GM18498 (cell line): ENCODE data around the gene CELA3B.
"Not testable (repeated sequence)": the region's sequence is repeated elsewhere in the genome, so short reads cannot be mapped to it uniquely, and the experiment has no call there.

ENCODE experiments used
- ATAC-seq: cut with Tn5 transposase; IDR thresholded peaks from one replicate; pipeline ENCODE4 v1.9.1; 2021; ENCODE audit warnings: mild to moderate bottlenecking, moderate library complexity; ENCODE audit not compliant: unreplicated experiment

The CELA3B gene

GRCh38 chr1:21942959-21943640 lies 33.7 kb upstream of the CELA3B start:
- ATAC-seq: not testable (repeated sequence)

GRCh38 chr1:21944733-21945073 lies 32.1 kb upstream of the CELA3B start:
- ATAC-seq: no peak

GRCh38 chr1:21946836-21947587 lies 29.8 kb upstream of the CELA3B start:
- no peak for ATAC-seq

- ATAC-seq: no peak
Measured at GRCh38 chr1:21950734-21951133, 26.1 kb upstream of the CELA3B start.

- ATAC-seq: no peak
Measured at GRCh38 chr1:21951226-21951870, 25.5 kb upstream of the CELA3B start.

- no peak for ATAC-seq
Measured at GRCh38 chr1:21952786-21953520, 23.9 kb upstream of the CELA3B start.

- ATAC-seq: no peak
Measured at GRCh38 chr1:21955058-21955457, 21.8 kb upstream of the CELA3B start.

- no peak for ATAC-seq
Measured at GRCh38 chr1:21955501-21956281, 21.1 kb upstream of the CELA3B start.

GRCh38 chr1:21956720-21957552 lies 19.9 kb upstream of the CELA3B start:
- ATAC-seq: no peak

GRCh38 chr1:21961337-21961736 lies 15.5 kb upstream of the CELA3B start:
- ATAC-seq: no peak

- ATAC-seq: no peak
Measured at GRCh38 chr1:21961799-21962198, 15.0 kb upstream of the CELA3B start.

- ATAC-seq: no peak
Measured at GRCh38 chr1:21963477-21964217, 13.2 kb upstream of the CELA3B start.

GRCh38 chr1:21966247-21967000 lies 10.4 kb upstream of the CELA3B start:
- ATAC-seq: no peak

GRCh38 chr1:21967216-21967615 lies 9.6 kb upstream of the CELA3B start:
- not testable (repeated sequence) for ATAC-seq

- not testable (repeated sequence) for ATAC-seq
Measured at GRCh38 chr1:21969066-21969465, 7.8 kb upstream of the CELA3B start.

GRCh38 chr1:21970523-21970922 lies 6.3 kb upstream of the CELA3B start:
- not testable (repeated sequence) for ATAC-seq

GRCh38 chr1:21972973-21973441 lies 3.8 kb upstream of the CELA3B start:
- ATAC-seq: not testable (repeated sequence)

GRCh38 chr1:21973948-21974347 lies 2.9 kb upstream of the CELA3B start:
- not testable (repeated sequence) for ATAC-seq
